NCI-H2107 treated with DMSO at 0.1 percent for 48 hours (cell line): ENCODE measurements around the gene GABARAP.
"Not testable (repeated sequence)": the region's sequence is repeated elsewhere in the genome, so short reads cannot be mapped to it uniquely, and the experiment has no call there.

Experiments used
- DNase-seq: peaks from one replicate; lab custom pipeline; 2025; ENCODE audit not compliant: unreplicated experiment; lab: John Stamatoyannopoulos, UW

Gene GABARAP

GRCh38 chr17:7261379-7262191 lies 19.3 kb upstream of the GABARAP start:
- no peak for DNase-seq

GRCh38 chr17:7260651-7261378 lies 18.6 kb upstream of the GABARAP start:
- no peak for DNase-seq

GRCh38 chr17:7260151-7260550 lies 17.9 kb upstream of the GABARAP start:
- no peak for DNase-seq

- DNase-seq, result no peak
These were observed 17.3 kb upstream of the GABARAP start for GRCh38 chr17:7259555-7259889.

- DNase-seq, result no peak
These were observed 16.7 kb upstream of the GABARAP start for GRCh38 chr17:7258731-7259554.

GRCh38 chr17:7256766-7257456 lies 14.7 kb upstream of the GABARAP start:
- no peak for DNase-seq

- DNase-seq, result no peak
These were observed 12.3 kb upstream of the GABARAP start for GRCh38 chr17:7254511-7254910.

GRCh38 chr17:7253082-7253481 lies 10.8 kb upstream of the GABARAP start:
- DNase-seq, result no peak

GRCh38 chr17:7252176-7253043 lies 10.2 kb upstream of the GABARAP start, which contains the start of gene ELP5:
TSS of gene ELP5 (plus strand) at chr17:7252215. CDS start at chr17:7252551, 336 bp downstream.
- peak; percentile 58 for DNase-seq

GRCh38 chr17:7251661-7252175 lies 9.5 kb upstream of the GABARAP start, which contains the start of gene CTDNEP1:
TSS of gene CTDNEP1 (minus strand) at chr17:7251734. CDS start at chr17:7251296, 438 bp downstream.
- peak; percentile 96 for DNase-seq

GRCh38 chr17:7250695-7251627 lies 8.7 kb upstream of the GABARAP start:
- no peak for DNase-seq

GRCh38 chr17:7249830-7250229 lies 7.6 kb upstream of the GABARAP start:
- DNase-seq, result no peak

- no peak for DNase-seq
These were observed 7.0 kb upstream of the GABARAP start for GRCh38 chr17:7249214-7249613.

GRCh38 chr17:7248796-7249195 lies 6.5 kb upstream of the GABARAP start:
- no peak for DNase-seq

- DNase-seq, result no peak
These were observed 4.5 kb upstream of the GABARAP start for GRCh38 chr17:7246779-7247178.

GRCh38 chr17:7243838-7244237 lies 1.6 kb upstream of the GABARAP start:
- DNase-seq, result not testable (repeated sequence)

GRCh38 chr17:7243453-7243729 lies 1.1 kb upstream of the GABARAP start:
- DNase-seq, result no peak

- peak; percentile 73 for DNase-seq
These were observed 636 bp upstream of the GABARAP start for GRCh38 chr17:7242717-7243452.
